GM21367 (cell line): ENCODE measurements around the gene RCAN2.

Source experiments
- ATAC-seq: cut with Tn5 transposase; IDR thresholded peaks from one replicate; pipeline ENCODE4 v1.9.1; 2021; ENCODE audit not compliant: unreplicated experiment

Gene RCAN2

DNA sequence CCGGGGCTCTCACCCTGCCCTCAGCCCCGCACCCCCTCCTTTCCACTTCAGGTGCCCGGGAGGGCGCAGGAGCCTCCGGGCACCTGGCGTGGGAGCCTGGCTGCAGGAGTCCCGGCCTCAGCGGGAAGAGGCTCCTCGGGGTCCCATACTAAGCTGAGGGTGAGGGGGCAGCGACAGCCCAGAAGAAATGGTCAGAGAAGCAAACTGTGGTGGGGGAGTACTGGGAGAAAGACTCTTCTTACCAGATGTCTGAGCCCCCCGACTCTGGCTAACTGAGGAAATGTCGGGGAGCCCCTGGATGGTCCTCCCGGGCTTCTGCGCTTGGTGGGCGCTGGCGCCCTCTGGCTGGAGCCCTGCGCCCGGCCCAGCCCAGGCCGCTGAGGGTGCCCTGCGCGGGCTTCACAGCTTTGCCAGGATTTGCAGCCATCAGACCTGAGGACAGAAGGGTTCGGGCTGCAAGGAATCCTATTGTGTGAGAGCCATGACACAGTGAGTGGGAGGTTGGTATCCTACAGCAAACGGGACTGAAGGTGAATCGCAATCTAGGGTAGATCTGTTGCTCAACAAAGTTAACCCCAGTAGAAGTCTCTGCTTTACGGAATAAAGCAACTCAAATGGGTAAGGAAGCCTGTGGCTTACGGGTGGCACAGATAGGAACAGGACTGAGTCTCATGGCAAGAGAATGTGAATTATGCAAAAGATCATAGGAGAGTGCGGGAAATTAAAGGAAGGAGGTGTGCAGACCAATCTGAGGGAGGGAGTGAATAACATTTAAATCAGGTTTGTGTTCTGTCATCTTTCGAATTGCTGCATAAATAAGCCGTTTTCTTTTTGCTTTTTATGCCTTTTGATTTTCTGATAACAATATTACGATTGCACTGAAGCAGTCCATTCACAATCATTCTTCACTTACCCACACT, 639 bp upstream of the RCAN2 start:
- ATAC-seq: no peak

DNA sequence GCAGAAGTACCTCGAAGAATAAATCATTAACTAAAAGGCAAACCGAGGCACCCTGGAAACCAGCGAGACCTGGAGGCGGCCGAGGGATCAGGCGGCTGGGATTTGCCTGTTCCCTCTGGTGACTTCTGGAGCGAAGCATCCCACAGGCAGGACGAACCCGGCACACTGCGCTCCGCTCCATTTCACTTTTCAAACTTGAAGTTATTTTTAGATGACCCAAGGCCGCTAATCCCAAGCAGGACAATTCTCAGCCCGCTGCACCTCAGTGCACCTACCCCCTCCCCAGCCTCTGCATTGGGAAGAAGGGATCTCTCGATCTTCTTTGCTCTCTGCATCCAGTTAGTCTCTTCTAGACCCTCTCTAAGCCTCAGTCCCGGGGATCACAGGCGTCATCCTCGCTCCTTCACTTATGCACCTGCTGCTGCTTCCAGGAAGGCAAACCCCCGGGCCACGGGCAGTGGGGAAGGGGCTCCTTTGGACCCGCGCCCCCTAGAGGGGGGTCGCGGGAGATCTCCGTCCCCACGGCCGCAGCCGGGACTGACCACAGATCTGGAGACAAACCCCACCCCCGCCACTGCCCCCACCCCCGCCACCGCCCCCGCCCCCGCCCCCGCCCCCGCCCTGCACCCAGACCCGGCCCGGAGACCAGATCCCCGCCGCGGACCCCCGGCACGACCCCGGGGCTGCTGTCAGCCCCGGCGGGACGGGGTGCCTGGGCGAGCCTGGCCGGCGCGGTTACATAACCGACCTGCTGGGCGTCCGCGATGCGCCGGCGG, 636 bp downstream of the RCAN2 start:
- ATAC-seq: no peak

DNA sequence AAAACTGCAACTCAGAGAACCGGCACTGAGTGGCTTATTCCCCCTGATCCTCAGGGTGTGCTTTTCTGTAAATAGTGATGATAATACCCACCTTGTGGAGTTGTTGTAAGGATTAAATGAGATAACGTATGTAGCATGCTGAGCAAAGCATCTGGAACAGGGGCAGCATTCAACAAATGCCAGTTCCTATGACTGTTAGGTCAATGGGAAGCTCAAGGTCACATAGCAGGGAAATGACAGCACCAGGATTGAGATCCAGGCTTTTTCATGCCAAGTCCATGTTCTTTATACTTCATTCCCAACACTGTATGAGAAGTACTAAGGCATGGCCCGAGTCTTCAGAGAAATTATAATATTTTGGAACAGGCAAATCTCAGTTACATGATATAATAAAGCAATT, 5.1 kb downstream of the RCAN2 start:
- no peak for ATAC-seq

DNA sequence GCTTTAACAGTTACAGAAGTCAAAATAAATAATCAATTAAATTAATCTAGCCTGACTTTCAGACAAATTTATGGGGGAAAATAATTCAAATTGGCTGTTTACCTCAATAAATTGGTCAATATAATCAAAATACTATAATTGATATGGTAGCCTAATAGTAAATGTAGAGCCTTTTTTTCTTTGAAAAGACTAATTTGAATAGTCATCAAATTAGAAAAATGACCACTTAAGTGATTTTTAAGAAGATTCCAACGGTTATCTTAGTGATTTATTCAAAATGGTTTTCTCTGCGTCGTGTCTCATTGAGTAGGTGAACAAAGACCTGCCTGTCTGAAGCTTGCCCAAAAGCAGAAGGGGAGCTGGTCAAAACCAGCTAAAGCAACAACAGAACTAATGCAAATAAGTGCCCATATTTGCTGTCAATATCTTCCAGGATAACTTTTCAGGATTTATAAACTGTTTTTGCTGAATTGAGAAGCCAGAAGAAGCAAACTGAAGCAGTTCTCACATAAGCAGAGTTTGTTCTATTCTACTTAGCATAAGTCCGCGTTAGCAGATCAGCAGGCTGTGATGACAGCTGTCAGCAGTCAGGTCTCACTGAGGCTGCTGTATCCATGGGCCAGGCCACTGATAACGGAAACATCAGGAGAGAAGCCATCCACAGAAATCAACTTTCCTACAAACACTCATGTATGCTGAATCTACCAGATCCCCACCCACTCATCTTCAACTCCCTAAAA, 7.0 kb downstream of the RCAN2 start:
- ATAC-seq: no peak

- no peak for ATAC-seq
These were observed 14.9 kb downstream of the RCAN2 start for GRCh38 chr6:46476301-46476700.

GRCh38 chr6:46473881-46474280, 17.4 kb downstream of the RCAN2 start:
- no peak for ATAC-seq

DNA sequence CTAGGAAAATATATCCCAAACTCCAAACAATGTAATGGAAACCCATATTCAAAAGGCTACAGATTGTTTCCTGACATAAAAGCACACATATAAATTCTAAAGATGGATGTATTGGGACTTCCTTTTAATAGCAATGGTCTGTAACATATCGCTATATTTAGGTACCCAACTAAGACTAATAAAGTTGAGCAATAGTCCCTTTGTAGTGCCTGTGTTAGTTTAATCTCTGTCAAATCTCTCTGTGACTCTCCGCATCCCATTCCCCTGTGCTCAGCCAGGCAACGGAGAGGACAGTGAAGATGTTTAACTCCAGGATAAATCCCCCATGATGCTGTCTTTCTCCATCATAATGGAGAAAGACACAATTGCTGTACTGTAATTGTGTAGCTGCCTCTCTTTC, 19.0 kb downstream of the RCAN2 start:
- ATAC-seq: no peak

DNA sequence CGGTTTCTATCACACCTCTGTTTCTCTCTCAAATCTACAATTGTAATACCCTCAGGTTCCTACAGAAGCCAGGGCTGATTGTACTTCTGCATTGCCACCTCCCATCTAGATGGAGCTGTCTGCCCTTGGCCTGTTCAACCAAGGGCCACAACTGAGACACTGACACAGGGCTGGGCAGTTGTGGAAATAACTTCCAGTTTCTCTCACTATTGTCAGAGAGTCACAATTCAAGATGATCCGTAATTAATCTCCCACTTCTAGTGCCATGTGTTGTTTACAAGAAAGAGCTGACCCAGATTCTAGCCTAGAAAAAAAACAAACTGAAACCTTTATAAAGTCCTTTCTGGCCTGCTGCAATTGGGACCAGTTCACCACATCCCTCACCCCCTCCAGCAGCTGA, 22.2 kb downstream of the RCAN2 start:
- no peak for ATAC-seq

GRCh38 chr6:46468403-46469010, 22.7 kb downstream of the RCAN2 start:
- ATAC-seq: no peak

DNA sequence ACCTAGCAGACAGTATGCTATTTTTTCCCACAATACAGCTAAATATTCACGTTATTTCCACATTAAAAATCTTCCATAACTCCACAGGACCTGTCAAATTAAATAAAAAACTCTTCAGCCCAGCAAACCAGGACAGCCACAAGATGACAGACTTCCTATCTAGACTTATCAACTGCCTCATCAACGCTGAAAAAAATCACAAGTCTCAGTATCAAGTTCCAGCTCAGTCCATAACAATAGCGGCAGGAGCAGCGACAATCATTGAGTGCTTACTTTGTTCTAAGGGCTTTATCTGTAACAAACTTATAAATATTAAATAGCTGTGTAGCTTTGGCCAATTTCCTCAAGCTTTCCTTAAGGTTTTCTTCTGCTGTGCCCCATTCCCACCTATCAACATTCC, 24.7 kb downstream of the RCAN2 start:
- ATAC-seq: no peak

- ATAC-seq: no peak
These were observed 25.7 kb downstream of the RCAN2 start for GRCh38 chr6:46465294-46466165.

- ATAC-seq: no peak
These were observed 35.0 kb downstream of the RCAN2 start for GRCh38 chr6:46456297-46456696.

GRCh38 chr6:46454691-46455090, 36.6 kb downstream of the RCAN2 start:
- no peak for ATAC-seq

DNA sequence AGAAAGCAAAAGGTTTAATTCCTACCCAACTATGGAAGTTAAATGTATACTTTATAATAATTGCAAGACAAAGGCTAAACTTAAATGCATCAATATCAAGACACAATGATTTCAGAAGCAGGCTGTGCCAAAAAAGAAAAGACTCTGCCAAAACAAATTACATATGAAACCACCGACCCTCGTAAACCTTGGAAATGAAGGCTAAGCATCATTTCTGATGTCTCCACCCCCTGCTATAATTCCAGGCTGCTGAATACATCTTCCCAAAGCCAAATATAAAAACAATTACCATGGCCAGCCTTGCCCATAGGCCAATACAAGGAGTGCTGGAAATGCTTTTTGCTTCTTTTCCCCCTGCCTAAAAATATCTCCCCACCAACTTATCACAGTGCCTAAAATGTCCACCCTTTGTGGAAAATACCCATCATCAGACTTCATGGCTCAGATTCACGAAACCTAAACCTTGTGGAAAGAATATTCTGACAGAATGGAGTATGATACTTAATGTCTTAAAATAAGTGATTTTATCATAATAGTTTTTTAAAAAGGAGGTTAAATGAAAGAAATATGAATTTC, 37.4 kb downstream of the RCAN2 start:
- no peak for ATAC-seq

- ATAC-seq: no peak
These were observed 38.0 kb downstream of the RCAN2 start for GRCh38 chr6:46453216-46453615.

GRCh38 chr6:46452312-46452917, 38.8 kb downstream of the RCAN2 start:
- no peak for ATAC-seq

DNA sequence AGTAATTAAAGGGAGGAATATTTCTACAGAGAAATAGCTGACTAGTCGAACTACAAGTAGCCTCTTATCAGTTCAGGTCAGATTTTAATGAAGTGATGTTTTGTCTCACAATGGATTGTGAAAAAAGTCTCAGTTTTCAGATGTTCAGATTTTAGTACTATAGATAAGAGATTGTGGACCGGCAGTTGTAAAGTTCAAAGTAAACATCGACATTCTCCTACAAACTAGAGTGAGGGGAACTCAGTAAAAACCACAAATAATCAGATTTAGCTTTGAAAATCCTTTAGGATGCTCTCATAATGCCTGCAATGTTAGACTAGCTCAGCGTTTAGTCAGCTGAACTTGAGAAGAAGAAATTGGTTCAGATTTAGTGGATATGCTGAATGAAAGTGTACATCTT, 39.9 kb downstream of the RCAN2 start:
- no peak for ATAC-seq

- ATAC-seq: no peak
These were observed 46.3 kb downstream of the RCAN2 start for GRCh38 chr6:46444772-46445454.

DNA sequence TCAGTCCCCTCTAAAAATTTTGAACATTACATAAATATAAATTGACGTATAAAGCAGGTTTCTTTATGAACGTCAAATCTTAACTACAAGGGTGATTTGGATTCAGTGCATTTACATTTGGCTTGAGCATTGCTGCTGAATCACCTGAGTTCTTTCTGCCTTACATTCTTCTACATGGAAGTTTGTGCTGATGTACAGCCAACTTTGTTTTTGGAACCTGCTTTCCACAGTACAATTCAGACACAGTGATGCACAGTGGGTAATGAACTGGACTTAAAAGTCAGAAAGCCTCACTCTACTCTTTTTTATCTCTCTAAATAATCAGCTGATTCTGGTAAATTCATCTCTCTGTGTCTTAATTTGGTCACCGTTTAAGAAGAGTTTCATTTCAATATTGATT, 47.6 kb downstream of the RCAN2 start:
- no peak for ATAC-seq
